Vagina (tissue), 2 donors: Measurements from ENCODE around the gene TANGO6. TPM values are rescaled to one million over a fixed set of nuclear protein-coding genes. Genes with fewer than 3 reads are reported as not detected.
"Not testable (repeated sequence)": the region's sequence is repeated elsewhere in the genome, so short reads cannot be mapped to it uniquely, and the experiment has no call there.

Source experiments
- DNase-seq, 2 donors: peaks; one replicate each; pipeline ENCODE4 v3.0.0-alpha.2; 2017; ENCODE audit errors: extremely low spot score in 2 of 2
- H3K27ac ChIP-seq: fragments of 200-600 bp; sonication (generic); one replicate; pipeline ENCODE4 v1.5.1; 2019
- H3K27me3 ChIP-seq: fragments of 200-600 bp; sonication (generic); one replicate; pipeline ENCODE4 v1.5.1; 2019
- H3K36me3 ChIP-seq, 2 donors: fragments of 200-600 bp; sonication (generic); one replicate each; pipeline ENCODE4 v1.5.1; 2017 to 2019
- H3K4me1 ChIP-seq: fragments of 200-600 bp; sonication (generic); one replicate; pipeline ENCODE4 v1.5.1; 2019
- H3K4me3 ChIP-seq, 2 donors: fragments of 200-600 bp; sonication (generic); 1 replicate in 1 of 2; 2 replicates in 1 of 2; pipeline ENCODE4 v1.5.1; 2016 to 2019
- H3K9me3 ChIP-seq: fragments of 200-600 bp; sonication (generic); one replicate; pipeline ENCODE4 v1.5.1; 2019
- POLR2A ChIP-seq, 2 donors: fragments of 450-650 bp; IDR thresholded peaks; one replicate each; pipeline ENCODE4 v1.6.1; 2017; ENCODE audit warnings: antibody characterized with exemption in 2 of 2, mild to moderate bottlenecking in 2 of 2, moderate library complexity in 2 of 2
- POLR2AphosphoS5 ChIP-seq, 2 donors: sonication (generic); formaldehyde crosslinking; IDR thresholded peaks; one replicate each; pipeline ENCODE4 v1.9.0; 2017; ENCODE audit warnings: antibody characterized with exemption in 2 of 2, mild to moderate bottlenecking in 2 of 2, low read depth in 1 of 2; ENCODE audit not compliant: insufficient read depth in 1 of 2
- intact Hi-C: fragments of 100-400 bp; cut with DNase I; formaldehyde crosslinking; loops from one replicate; pipeline ENCODE4 v1.15.1; 2023
- total RNA-seq: library from RNA; depleted of rRNA; stranded (reverse); fragments of >200 nt; gene quantifications from one replicate; pipeline ENCODE4 v1.2.3, GENCODE V29; 2016
- TF ChIP-seq, protein P1 (sequence below), 3 experiments: fragments of 450-650 bp in 2 of 3; fragments of 200-600 bp in 1 of 3; sonication (generic) in 1 of 3; IDR thresholded peaks; one replicate each; pipeline ENCODE4 v1.5.1; 2017 to 2019; ENCODE audit warnings: antibody characterized with exemption in 3 of 3, mild to moderate bottlenecking in 2 of 3, moderate library complexity in 2 of 3

Gene TANGO6
- total RNA-seq, 1 donor from 2014 or later = 21.9 TPM

DNA sequence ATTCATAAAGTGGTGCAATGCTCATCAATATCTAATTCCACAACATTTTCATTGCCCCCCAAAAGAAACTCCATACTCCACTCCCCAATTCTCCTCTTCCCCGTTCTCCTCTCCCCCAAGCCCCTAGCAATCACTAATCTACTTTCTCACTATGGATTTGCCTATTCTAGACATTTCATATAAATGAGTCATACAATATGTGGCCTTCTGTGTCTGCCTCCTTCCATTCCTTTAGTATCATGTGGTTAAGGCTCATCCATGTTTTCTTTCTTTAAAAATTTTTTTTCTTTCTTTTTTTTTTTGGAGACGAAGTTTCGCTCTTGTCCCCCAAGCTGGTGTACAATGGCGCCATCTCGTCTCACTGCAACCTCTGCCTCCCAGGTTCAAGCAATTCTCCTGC is 205.8 kb downstream of the TANGO6 start:
- DNase-seq = no peak
- H3K4me3 ChIP-seq = no peak overlapping the region
- H3K27ac ChIP-seq = no peak overlapping the region
- H3K9me3 ChIP-seq = no peaks in the 10 kb centered on the region
- intact Hi-C loops = no loop called here
- H3K27me3 ChIP-seq = no peaks in the 10 kb centered on the region
- TF ChIP-seq POLR2AphosphoS5 (IDR thresholded peaks at IDR 0.05; ENCODE audit: insufficient read depth in 1 of 2, low read depth in 1 of 2) = no peak
- no peak for TF ChIP-seq POLR2A (IDR thresholded peaks at IDR 0.05)
- TF ChIP-seq, protein P1, sequence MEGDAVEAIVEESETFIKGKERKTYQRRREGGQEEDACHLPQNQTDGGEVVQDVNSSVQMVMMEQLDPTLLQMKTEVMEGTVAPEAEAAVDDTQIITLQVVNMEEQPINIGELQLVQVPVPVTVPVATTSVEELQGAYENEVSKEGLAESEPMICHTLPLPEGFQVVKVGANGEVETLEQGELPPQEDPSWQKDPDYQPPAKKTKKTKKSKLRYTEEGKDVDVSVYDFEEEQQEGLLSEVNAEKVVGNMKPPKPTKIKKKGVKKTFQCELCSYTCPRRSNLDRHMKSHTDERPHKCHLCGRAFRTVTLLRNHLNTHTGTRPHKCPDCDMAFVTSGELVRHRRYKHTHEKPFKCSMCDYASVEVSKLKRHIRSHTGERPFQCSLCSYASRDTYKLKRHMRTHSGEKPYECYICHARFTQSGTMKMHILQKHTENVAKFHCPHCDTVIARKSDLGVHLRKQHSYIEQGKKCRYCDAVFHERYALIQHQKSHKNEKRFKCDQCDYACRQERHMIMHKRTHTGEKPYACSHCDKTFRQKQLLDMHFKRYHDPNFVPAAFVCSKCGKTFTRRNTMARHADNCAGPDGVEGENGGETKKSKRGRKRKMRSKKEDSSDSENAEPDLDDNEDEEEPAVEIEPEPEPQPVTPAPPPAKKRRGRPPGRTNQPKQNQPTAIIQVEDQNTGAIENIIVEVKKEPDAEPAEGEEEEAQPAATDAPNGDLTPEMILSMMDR (IDR thresholded peaks at IDR 0.05) = no peak
- peaks cover 0 to under 1% of the 10 kb centered on the region in 2 donors for H3K36me3 ChIP-seq
- H3K4me1 ChIP-seq = no peaks in the 10 kb centered on the region

DNA sequence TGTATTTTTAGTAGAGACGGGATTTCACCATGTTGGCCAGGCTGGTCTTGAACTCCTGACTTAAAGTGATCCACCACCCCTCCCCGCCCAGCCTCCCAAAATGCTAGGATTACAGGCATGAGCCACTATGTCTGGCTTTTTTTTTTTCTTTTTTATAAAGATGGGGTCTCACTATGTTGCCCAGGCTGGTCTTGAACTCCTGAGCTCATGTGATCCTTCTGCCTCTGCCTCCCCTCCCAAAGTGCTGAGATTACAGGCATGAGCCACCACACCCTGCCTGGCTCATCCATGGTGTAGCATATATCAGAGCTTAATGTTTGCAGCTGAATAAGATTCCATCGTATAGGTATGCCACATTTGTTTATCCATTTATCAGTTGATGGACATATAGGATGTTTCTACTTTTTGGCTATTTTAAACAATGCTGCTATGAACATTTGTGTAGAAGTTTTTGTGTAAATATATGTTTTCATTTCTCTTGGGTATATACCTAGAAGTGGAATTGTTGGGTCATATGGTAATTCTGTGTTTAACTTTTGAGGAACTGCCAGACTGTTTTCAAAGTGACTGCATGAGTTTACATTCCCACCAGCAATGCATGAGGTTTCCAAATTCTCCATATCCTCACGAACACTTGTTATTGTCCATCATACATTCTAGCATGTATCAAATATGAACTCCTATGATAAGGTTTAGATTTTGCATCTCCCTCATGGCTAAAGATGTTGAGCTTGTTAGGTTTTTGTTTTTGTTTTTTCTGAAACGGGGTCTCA is 206.5 kb downstream of the TANGO6 start:
- Histone ChIP-seq H3K27ac (no peak overlapping the region), H3K36me3 (no peaks in the 10 kb centered on the region), H3K27me3 (no peaks in the 10 kb centered on the region), H3K4me1 (no peaks in the 10 kb centered on the region), H3K9me3 (no peaks in the 10 kb centered on the region), H3K4me3 (no peak overlapping the region)
- TF ChIP-seq POLR2A (IDR thresholded peaks at IDR 0.05) (no peak), POLR2AphosphoS5 (IDR thresholded peaks at IDR 0.05; ENCODE audit: insufficient read depth in 1 of 2, low read depth in 1 of 2) (no peak)
- TF ChIP-seq, protein P1 (IDR thresholded peaks at IDR 0.05) = no peak
- no peak for DNase-seq
- intact Hi-C loops = no loop called here

DNA sequence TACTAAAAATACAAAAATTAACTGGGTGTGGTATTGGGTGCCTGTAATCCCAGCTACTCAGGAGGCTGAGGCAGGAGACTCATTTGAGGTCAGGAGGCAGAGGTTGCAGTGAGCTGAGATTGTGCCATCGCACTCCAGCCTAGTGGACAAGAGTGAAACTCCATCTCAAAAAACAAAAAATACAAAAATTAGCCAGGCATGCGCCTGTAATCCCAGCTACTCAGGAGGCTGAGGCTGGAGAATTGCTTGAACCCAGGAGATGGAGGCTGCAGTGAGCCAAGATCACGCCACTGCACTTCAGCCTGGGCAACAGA is 208.1 kb downstream of the TANGO6 start:
- intact Hi-C loops, H3K36me3 ChIP-seq, DNase-seq, H3K4me1 ChIP-seq, H3K4me3 ChIP-seq, H3K27me3 ChIP-seq, H3K9me3 ChIP-seq, H3K27ac ChIP-seq: not testable (repeated sequence)

DNA sequence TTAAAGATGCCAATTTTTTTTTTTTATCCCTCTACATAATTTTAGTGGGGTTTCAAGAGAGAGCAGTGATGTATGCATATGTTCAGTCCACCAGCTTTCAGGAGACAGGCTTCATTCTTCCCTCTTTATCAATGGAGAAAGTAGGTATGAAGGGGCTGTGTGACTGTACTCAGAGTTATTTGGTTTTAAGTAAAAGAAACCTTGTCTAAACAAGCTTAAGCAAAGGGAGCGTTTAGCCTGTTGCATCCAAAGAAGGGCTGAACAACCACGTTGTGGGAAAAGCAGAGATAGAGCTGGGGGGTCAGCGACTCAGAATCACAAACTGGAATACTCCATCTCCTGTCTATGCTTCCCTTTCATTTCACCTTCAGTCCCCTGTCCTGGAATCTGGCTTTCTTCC is 211.7 kb downstream of the TANGO6 start:
- Histone ChIP-seq H3K4me3 (no peak overlapping the region), H3K4me1 (peaks cover 6% of the 10 kb centered on the region), H3K9me3 (no peaks in the 10 kb centered on the region), H3K36me3 (no peaks in the 10 kb centered on the region), H3K27ac (no peak overlapping the region), H3K27me3 (no peaks in the 10 kb centered on the region)
- intact Hi-C loops = loop anchor here (5.0 kb wide), 1 partner anchor 308 kb away; no protein-coding TSS in a partner anchor
- DNase-seq = no peak
- TF ChIP-seq POLR2AphosphoS5 (IDR thresholded peaks at IDR 0.05; ENCODE audit: insufficient read depth in 1 of 2, low read depth in 1 of 2) (no peak), POLR2A (IDR thresholded peaks at IDR 0.05) (no peak)
- TF ChIP-seq, protein P1 (IDR thresholded peaks at IDR 0.05) = no peak

DNA sequence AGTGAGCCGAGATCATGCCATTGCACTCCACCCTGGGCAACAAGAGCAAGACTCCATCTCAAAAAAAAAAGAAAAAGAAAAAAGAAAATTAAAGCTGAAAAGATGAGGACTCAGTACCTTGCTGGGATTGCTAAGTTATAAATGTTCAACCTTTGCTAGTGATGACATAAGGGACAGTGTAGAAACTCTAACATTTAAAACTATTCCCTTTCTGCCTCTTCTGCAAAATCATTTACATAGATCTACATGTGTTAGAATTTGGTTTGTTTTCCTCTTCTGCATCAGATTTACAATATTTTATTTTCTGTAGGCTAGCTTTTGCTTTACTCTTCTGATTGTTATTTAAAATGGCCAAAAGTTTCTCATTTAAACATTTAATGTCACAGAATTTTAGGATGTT is 212.6 kb downstream of the TANGO6 start:
- no peak overlapping the region for H3K27ac ChIP-seq
- H3K9me3 ChIP-seq = no peaks in the 10 kb centered on the region
- no peaks in the 10 kb centered on the region for H3K36me3 ChIP-seq
- TF ChIP-seq POLR2A (IDR thresholded peaks at IDR 0.05) (no peak), POLR2AphosphoS5 (IDR thresholded peaks at IDR 0.05; ENCODE audit: insufficient read depth in 1 of 2, low read depth in 1 of 2) (no peak)
- TF ChIP-seq, protein P1 (IDR thresholded peaks at IDR 0.05) = no peak
- H3K27me3 ChIP-seq = no peaks in the 10 kb centered on the region
- H3K4me3 ChIP-seq = no peak overlapping the region
- intact Hi-C loops = loop anchor here (5.0 kb wide), 1 partner anchor 309 kb away; no protein-coding TSS in a partner anchor
- no peak for DNase-seq
- H3K4me1 ChIP-seq = peaks cover 6% of the 10 kb centered on the region
